A673 (cell line): Measurements from ENCODE around the gene NUDT3. TPM values are rescaled to one million over a fixed set of nuclear protein-coding genes. Genes with fewer than 3 reads are reported as not detected.
A peak's percentile ranks its signal among the peaks of the same experiment; 100 is the strongest.

ENCODE experiments used
- BruUV-seq: library from RNA; stranded (reverse); fragments of 400-500 nt; replicated peaks from 2 replicates; lab custom pipeline; 2021; lab: Mats Ljungman, UMichigan
- CTCF ChIA-PET: fragments of 300-600 bp; sonication (Branson Sonifier 250); formaldehyde crosslinking; loops from one replicate; lab custom pipeline; 2022; ENCODE audit warnings: antibody characterized with exemption; lab: Charles Lee
- POLR2A ChIA-PET: fragments of 300-600 bp; sonication (Branson Sonifier 250); formaldehyde crosslinking; loops from one replicate; lab custom pipeline; 2022; ENCODE audit warnings: antibody characterized with exemption; ENCODE audit not compliant: low non-redundant PET; lab: Charles Lee
- DNase-seq: peaks from one replicate; pipeline ENCODE4 v3.0.0-alpha.2; 2015; ENCODE audit warnings: low spot score
- H3K27ac ChIP-seq: fragments of 200-600 bp; sonication (generic); 2 replicates; pipeline ENCODE4 v1.5.1; 2016; ENCODE audit warnings: mixed run types, low read depth, mild to moderate bottlenecking, mixed read lengths, antibody characterized with exemption, low read length; ENCODE audit not compliant: poor library complexity, severe bottlenecking
- H3K27me3 ChIP-seq: fragments of 200-600 bp; sonication (generic); replicated peaks from 2 replicates; pipeline ENCODE4 v1.6.1; 2017; ENCODE audit warnings: mixed run types, low read depth, mild to moderate bottlenecking, mixed read lengths, antibody characterized with exemption, low read length; ENCODE audit not compliant: insufficient read depth, poor library complexity
- H3K36me3 ChIP-seq: fragments of 200-600 bp; sonication (generic); 2 replicates; pipeline ENCODE4 v1.6.1; 2016; ENCODE audit warnings: mixed run types, mild to moderate bottlenecking, mixed read lengths, antibody characterized with exemption, low read length; ENCODE audit not compliant: insufficient read depth, poor library complexity, severe bottlenecking
- H3K4me1 ChIP-seq: fragments of 200-600 bp; sonication (generic); 2 replicates; pipeline ENCODE4 v1.6.1; 2017; ENCODE audit warnings: mixed run types, mild to moderate bottlenecking, mixed read lengths, antibody characterized with exemption, low read length; ENCODE audit not compliant: insufficient read depth, poor library complexity, severe bottlenecking
- H3K4me3 ChIP-seq: fragments of 200-600 bp; sonication (generic); 2 replicates; pipeline ENCODE4 v1.5.1; 2016; ENCODE audit warnings: low read depth, mixed run types, mild to moderate bottlenecking, mixed read lengths, low read length; ENCODE audit not compliant: poor library complexity, severe bottlenecking
- H3K9me3 ChIP-seq: fragments of 200-600 bp; sonication (generic); 2 replicates; pipeline ENCODE4 v1.6.1; 2016; ENCODE audit warnings: mixed run types, low read depth, mild to moderate bottlenecking, mixed read lengths, antibody characterized with exemption, low read length; ENCODE audit not compliant: poor library complexity, severe bottlenecking
- CTCF ChIP-seq: fragments of 300-800, 200-600 bp; sonication (generic); conservative IDR thresholded peaks from 2 replicates; pipeline ENCODE4 v1.5.1; 2017; ENCODE audit warnings: low read depth, mild to moderate bottlenecking, antibody characterized with exemption, low read length, moderate library complexity, mixed read lengths
- EZH2 ChIP-seq: fragments of 200-600 bp; sonication (generic); IDR thresholded peaks from 2 replicates; pipeline ENCODE4 v1.6.1; 2017; ENCODE audit warnings: borderline replicate concordance, low read depth, mild to moderate bottlenecking, mixed read lengths, antibody characterized with exemption, low read length; ENCODE audit not compliant: poor library complexity, severe bottlenecking
- intact Hi-C: fragments of 100-400 bp; cut with micrococcal nuclease; formaldehyde crosslinking; loops from one replicate; pipeline ENCODE4 v1.10.0; 2022; ENCODE audit not compliant: unreplicated experiment
- total RNA-seq: library from RNA; stranded (reverse); gene quantifications from 2 replicates; pipeline ENCODE4 v1.2.3, GENCODE V29; 2021

Gene NUDT3
- total RNA-seq, 1 experiment from 2014 or later, result 34.1 TPM

GRCh38 chr6:34305982-34306708 is 86.3 kb downstream of the NUDT3 start:
- BruUV-seq, result no TSS peak
- no peaks in the 10 kb centered on the region for H3K9me3 ChIP-seq
- POLR2A ChIA-PET, result no interaction called here
- DNase-seq, result peak; percentile 32
- intact Hi-C loops, result no loop called here
- peaks cover 16% of the 10 kb centered on the region for H3K4me1 ChIP-seq
- H3K27ac ChIP-seq, result peak overlapping the region; percentile 37
- no peak overlapping the region for H3K4me3 ChIP-seq
- TF ChIP-seq EZH2 (no peak), CTCF (no peak)
- H3K27me3 ChIP-seq, result no peaks in the 10 kb centered on the region
- CTCF ChIA-PET, result no interaction called here
- H3K36me3 ChIP-seq, result no peaks in the 10 kb centered on the region

- Histone ChIP-seq H3K27me3 (no peaks in the 10 kb centered on the region), H3K27ac (no peak overlapping the region), H3K9me3 (no peaks in the 10 kb centered on the region), H3K4me1 (peaks cover 16% of the 10 kb centered on the region), H3K36me3 (no peaks in the 10 kb centered on the region), H3K4me3 (no peak overlapping the region)
- ChIA-PET CTCF (no interaction called here), POLR2A (no interaction called here)
- intact Hi-C loops, result no loop called here
- no peak for DNase-seq
- TSS peak; percentile 6 for BruUV-seq
- no peak for TF ChIP-seq CTCF
- no peak for TF ChIP-seq EZH2
Observed at GRCh38 chr6:34305497-34305896, 87.0 kb downstream of the NUDT3 start.

- POLR2A ChIA-PET, result interaction anchor here (0.5 to 0.6 kb wide), 2 partner anchors 122 to 255 kb away, joined by 3 to 9 read pairs; partner anchors contain the start of gene RPS10
- CTCF ChIA-PET, result no interaction called here
- BruUV-seq, result no TSS peak
- Histone ChIP-seq H3K36me3 (no peaks in the 10 kb centered on the region), H3K27me3 (no peaks in the 10 kb centered on the region), H3K4me3 (no peak overlapping the region), H3K27ac (no peak overlapping the region), H3K9me3 (no peaks in the 10 kb centered on the region), H3K4me1 (peaks cover 16% of the 10 kb centered on the region)
- TF ChIP-seq CTCF (no peak), EZH2 (no peak)
- intact Hi-C loops, result no loop called here
- no peak for DNase-seq
Observed at GRCh38 chr6:34304164-34304563, 88.3 kb downstream of the NUDT3 start.
